ENCODE results near the gene LOXL3. TPM values are rescaled to one million over a fixed set of nuclear protein-coding genes. Genes with fewer than 3 reads are reported as not detected.

The LOXL3 gene
- polyA plus RNA-seq, 1 of the 3 experiments (the other 2 are of a cell fraction) = 47.9 TPM

DNA sequence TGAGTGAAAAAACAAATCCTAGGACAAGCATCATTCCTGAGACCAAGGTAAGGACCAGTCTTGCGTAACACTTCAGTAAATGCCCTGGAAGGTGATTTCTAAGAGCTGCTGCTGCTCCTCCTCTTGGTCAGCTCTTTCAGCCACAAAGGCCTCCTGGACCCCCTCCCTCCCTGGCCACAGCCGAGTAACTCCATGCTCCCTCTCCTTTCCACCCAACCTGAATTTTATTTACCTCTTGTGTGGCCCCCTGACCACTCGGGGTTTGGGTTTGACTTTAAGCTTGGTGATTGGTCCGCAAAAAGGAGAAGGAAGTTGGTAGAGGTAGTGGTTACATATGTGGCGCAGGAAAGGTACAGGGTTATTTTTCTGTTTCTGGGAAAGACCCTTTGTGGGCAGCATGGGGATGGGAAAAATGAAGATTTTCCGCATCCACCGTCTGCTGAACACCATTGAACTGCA, 14.8 kb downstream of the LOXL3 start:
- H3K9me3 ChIP-seq = no peaks in the 10 kb centered on the region
- no peak overlapping the region for H3K27ac ChIP-seq (ENCODE audit: low read depth in 2 of 2, low read length in 1 of 2)
- H3K4me2 ChIP-seq = no peak overlapping the region
- CTCF ChIA-PET = no interaction called here
- H3K27me3 ChIP-seq (ENCODE audit: insufficient read depth) = no peaks in the 10 kb centered on the region
- TF ChIP-seq ELF1 (IDR thresholded peaks at IDR 0.05) (no peak), NRF1 (IDR thresholded peaks at IDR 0.05; ENCODE audit: low read depth, low read length) (no peak), MXI1 (IDR thresholded peaks at IDR 0.05; ENCODE audit: low read depth, low read length) (no peak), TAF1 (IDR thresholded peaks at IDR 0.05; ENCODE audit: borderline replicate concordance, low read depth, low read length) (no peak), TEAD4 (IDR thresholded peaks at IDR 0.05; ENCODE audit: borderline replicate concordance, insufficient read depth) (no peak)
- no peaks in the 10 kb centered on the region for H3K79me2 ChIP-seq (ENCODE audit: insufficient read depth)
- H3K4me1 ChIP-seq (ENCODE audit: control insufficient read depth in 1 of 2, insufficient read depth in 2 of 2, low read depth in 1 of 2, low read length in 1 of 2) = no peaks in the 10 kb centered on the region
- POLR2A ChIA-PET = no interaction called here
- peaks cover 4 to 6% of the 10 kb centered on the region in 2 experiments for H3K36me3 ChIP-seq (replicated peaks in 1 of 2; ENCODE audit: control insufficient read depth in 1 of 2, insufficient read depth in 2 of 2, low read length in 1 of 2)
- no peaks in the 10 kb centered on the region for H3K9me2 ChIP-seq
- H3K4me3 ChIP-seq (ENCODE audit: low read depth in 2 of 2, low read length in 1 of 2) = no peak overlapping the region
- peaks cover 5% of the 10 kb centered on the region for H3F3A ChIP-seq (replicated peaks; ENCODE audit: insufficient read depth)
- 90% methylated on average over 7 of the region's 7 CpGs for WGBS (ENCODE audit: low lambda C conversion rate)
- DNase-seq = no peak
- H4K20me1 ChIP-seq (ENCODE audit: insufficient read depth) = no peaks in the 10 kb centered on the region
- no peak overlapping the region for H2AFZ ChIP-seq (ENCODE audit: low read depth)
- H3K9ac ChIP-seq = no peak overlapping the region

DNA sequence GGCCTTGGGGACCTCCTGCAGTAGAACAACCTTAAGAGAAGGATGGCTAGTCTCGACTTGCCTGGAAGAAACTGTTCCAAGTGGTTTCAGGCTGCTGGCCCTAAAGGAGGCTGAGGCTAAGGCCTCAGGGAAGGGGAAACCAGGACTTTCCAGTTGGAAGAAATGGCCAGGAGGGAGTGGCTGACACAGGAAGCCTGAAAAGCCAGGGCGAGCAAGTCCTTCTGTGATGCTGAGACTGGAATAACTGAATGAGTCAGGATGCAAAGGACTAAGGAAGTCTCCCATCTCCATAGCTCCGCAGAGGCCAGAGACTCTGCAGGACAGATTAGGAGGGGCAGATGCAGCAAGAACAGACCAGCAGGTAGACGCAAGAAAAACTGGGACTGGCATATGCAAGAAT, 16.6 kb downstream of the LOXL3 start:
- Histone ChIP-seq H3K4me1 (ENCODE audit: control insufficient read depth in 1 of 2, insufficient read depth in 2 of 2, low read depth in 1 of 2, low read length in 1 of 2) (no peaks in the 10 kb centered on the region), H3K9me3 (no peaks in the 10 kb centered on the region), H3F3A (replicated peaks; ENCODE audit: insufficient read depth) (peaks cover 12% of the 10 kb centered on the region), H3K27ac (ENCODE audit: low read depth in 2 of 2, low read length in 1 of 2) (no peak overlapping the region), H3K79me2 (ENCODE audit: insufficient read depth) (no peaks in the 10 kb centered on the region), H3K9me2 (no peaks in the 10 kb centered on the region), H3K27me3 (ENCODE audit: insufficient read depth) (no peaks in the 10 kb centered on the region), H3K4me3 (ENCODE audit: low read depth in 2 of 2, low read length in 1 of 2) (no peak overlapping the region), H3K36me3 (replicated peaks in 1 of 2; ENCODE audit: control insufficient read depth in 1 of 2, insufficient read depth in 2 of 2, low read length in 1 of 2) (peaks cover 10 to 20% of the 10 kb centered on the region in 2 experiments), H4K20me1 (ENCODE audit: insufficient read depth) (no peaks in the 10 kb centered on the region), H3K4me2 (no peak overlapping the region), H2AFZ (ENCODE audit: low read depth) (no peak overlapping the region), H3K9ac (no peak overlapping the region)
- CTCF ChIA-PET = interaction anchor here (2.1 to 7.8 kb wide), 2 partner anchors 30 to 54 kb away, joined by 7 to 102 read pairs; partner anchors contain the start of genes CCDC142, PCGF1 and TTC31
- TF ChIP-seq SMC3 (IDR thresholded peaks at IDR 0.05; ENCODE audit: low read depth, low read length) (no peak), JUND (IDR thresholded peaks at IDR 0.05) (no peak), NFIC (IDR thresholded peaks at IDR 0.05; ENCODE audit: borderline replicate concordance) (no peak), EZH2phosphoT487 (IDR thresholded peaks at IDR 0.05; ENCODE audit: borderline replicate concordance, low read depth) (no peak), GABPA (IDR thresholded peaks at IDR 0.05; ENCODE audit: low read depth) (no peak), FOSL2 (IDR thresholded peaks at IDR 0.05; ENCODE audit: borderline replicate concordance, low read depth) (no peak), FOXM1 (IDR thresholded peaks at IDR 0.05; ENCODE audit: low read depth) (no peak), SIN3A (IDR thresholded peaks at IDR 0.05; ENCODE audit: borderline replicate concordance, low read depth, low read length) (no peak), POLR2AphosphoS5 (IDR thresholded peaks at IDR 0.05; ENCODE audit: low read depth, low read length) (no peak), RXRA (IDR thresholded peaks at IDR 0.05; ENCODE audit: borderline replicate concordance, low read depth) (no peak), TCF12 (IDR thresholded peaks at IDR 0.05) (no peak), MXI1 (IDR thresholded peaks at IDR 0.05; ENCODE audit: low read depth, low read length) (no peak)
- TF ChIP-seq, protein P1, sequence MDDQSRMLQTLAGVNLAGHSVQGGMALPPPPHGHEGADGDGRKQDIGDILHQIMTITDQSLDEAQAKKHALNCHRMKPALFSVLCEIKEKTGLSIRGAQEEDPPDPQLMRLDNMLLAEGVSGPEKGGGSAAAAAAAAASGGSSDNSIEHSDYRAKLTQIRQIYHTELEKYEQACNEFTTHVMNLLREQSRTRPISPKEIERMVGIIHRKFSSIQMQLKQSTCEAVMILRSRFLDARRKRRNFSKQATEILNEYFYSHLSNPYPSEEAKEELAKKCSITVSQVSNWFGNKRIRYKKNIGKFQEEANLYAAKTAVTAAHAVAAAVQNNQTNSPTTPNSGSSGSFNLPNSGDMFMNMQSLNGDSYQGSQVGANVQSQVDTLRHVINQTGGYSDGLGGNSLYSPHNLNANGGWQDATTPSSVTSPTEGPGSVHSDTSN (IDR thresholded peaks at IDR 0.05) = no peak
- TF ChIP-seq, protein P2, sequence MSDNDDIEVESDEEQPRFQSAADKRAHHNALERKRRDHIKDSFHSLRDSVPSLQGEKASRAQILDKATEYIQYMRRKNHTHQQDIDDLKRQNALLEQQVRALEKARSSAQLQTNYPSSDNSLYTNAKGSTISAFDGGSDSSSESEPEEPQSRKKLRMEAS (IDR thresholded peaks at IDR 0.05; ENCODE audit: low read depth) = no peak
- POLR2A ChIA-PET = no interaction called here
- 76% methylated on average over 4 of the region's 4 CpGs for WGBS (ENCODE audit: low lambda C conversion rate)
- DNase-seq = no peak
